GM21576 (cell line): Measurements from ENCODE around the gene STK32A.

Experiments used
- ATAC-seq: cut with Tn5 transposase; IDR thresholded peaks from one replicate; pipeline ENCODE4 v1.9.1; 2021; ENCODE audit warnings: mild to moderate bottlenecking, moderate library complexity; ENCODE audit not compliant: unreplicated experiment

The STK32A gene

DNA sequence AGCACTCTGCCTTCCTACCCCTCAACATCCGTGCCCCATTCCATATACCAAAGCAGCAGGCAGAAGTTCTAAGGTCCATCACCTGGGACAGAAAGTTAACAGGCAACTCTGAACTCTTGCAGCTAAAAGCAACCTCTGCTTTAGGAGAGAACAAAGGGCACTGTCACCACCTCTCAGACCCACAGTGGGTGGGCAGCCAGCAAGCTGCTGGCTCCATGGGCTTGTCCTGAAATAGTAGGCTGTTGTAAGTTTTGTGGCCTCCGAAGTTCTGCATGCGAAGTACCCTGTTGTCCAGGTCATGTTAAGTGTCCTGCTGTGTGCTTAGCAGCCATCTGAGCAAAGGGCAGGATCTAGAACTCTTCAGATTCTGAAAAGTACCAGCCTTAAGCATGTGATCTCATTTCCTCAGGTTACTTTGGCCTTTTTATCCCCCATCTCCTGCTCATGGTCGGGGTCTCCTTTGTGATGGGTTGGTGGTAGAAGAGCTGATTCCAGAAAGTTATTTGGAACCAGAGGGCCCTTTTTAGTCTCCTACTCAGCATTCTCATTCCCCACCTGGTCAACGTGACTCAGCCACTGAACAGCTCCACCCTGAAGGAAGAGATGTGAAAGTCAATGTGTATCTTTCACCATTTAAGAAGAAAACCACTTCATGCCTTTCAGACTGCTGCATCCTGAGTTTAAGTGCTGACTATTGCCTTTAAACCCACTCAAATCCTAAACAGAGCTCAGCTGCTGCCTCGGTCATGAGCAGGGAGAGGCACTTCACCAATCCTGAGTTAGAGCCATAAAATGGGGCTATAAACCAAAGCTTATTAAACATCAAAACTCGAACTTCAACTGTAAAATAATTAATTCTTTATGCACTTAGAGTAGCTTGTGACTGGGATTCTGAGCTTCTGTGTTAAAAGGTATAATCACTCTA is 153.6 kb downstream of the STK32A start:
- no peak for ATAC-seq

GRCh38 chr5:147390654-147391225 is 155.9 kb downstream of the STK32A start:
- no peak for ATAC-seq

DNA sequence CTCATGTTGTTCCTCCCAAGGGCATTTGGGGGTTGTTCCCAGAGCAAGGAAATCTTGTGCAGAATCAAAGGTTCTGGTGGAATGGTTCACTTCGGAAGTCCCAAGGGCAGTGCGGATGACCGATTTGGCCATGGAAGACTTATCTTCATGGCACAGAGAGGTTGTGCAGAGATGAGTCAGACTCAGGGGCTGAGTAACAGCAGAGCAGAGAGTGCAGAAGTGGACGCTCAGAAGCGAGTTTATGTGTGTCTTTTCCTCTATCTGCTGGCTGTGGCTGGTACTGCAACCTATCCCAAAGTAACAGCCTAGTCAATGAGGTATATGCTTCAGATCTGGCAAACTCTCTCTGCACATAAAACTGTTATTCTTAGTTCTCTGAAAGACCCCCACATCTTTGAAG is 157.0 kb downstream of the STK32A start:
- peak; percentile 84 for ATAC-seq

GRCh38 chr5:147393874-147394672 is 159.2 kb downstream of the STK32A start:
- no peak for ATAC-seq

- ATAC-seq, result no peak
Measured at GRCh38 chr5:147396070-147396823, 161.4 kb downstream of the STK32A start.

GRCh38 chr5:147397616-147398015 is 162.8 kb downstream of the STK32A start:
- no peak for ATAC-seq

DNA sequence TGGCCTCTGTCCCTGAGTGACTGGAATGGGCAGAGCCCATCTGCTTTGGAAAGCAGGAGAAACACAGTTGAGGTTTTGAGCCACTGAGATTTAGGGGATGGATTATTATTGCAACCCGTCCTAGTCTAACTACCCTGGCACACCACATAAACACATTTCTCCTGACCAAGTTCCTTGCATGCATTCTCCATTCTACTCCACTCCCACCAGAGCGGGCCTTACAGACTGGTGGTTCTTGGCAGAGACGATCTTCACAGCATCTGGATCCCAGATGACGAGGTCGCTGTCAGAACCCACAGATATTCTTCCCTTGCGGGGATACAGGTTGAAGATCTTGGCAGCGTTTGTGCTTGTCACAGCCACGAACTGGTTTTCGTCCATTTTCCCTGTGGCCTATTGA is 164.0 kb downstream of the STK32A start:
- ATAC-seq, result no peak

GRCh38 chr5:147400126-147400809 is 165.4 kb downstream of the STK32A start:
- ATAC-seq, result no peak

GRCh38 chr5:147400881-147401280 is 166.1 kb downstream of the STK32A start:
- ATAC-seq, result no peak

DNA sequence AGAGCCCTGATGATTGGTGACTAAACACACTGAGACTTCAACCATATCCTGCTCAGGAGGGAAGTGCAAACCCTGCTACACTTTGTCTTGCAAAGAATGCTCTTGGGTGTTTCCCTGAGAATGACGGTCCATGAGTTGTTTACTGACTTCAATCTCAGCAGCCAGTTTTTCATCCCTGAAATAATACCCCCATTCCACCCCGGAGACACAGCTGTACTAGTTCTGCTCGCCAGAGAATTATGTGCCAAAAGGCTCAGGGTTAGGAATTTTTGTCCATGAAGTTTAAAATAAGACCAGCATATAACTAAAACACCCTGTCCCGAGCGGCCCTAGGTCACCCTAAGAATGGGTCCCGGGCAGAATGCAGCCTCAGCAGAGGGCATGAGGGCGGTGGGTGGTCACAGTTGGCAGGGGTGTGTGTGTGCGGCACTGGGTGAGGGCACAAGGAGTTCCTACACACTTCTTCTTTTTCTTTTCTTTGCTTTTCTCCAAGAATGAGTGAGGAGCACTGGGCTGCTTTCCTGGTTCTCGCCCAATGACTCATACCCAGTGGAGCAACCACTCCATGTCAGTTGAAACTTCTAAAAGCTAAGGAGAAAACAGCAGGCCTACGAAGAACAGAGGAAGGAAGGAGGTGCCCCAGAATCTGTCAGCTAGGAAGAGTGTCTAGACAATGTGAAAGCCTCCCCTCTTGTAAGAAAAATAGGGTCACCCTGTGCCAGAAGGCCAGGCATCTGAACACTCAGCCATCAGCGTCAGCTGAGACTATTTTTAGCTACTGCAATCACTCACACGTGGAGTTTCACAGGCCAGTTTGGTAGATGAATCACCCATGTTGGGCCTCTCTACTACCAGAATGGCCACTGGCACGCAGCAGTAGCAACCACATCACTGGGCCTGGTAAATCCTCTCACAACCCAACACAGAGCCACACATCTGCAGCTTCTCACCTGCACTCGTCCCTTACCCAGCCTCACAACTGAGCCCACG is 169.1 kb downstream of the STK32A start:
- ATAC-seq, result peak; percentile 93

- no peak for ATAC-seq
Measured at GRCh38 chr5:147404706-147405105, 169.9 kb downstream of the STK32A start.

- no peak for ATAC-seq
Measured at GRCh38 chr5:147406636-147407035, 171.8 kb downstream of the STK32A start.

DNA sequence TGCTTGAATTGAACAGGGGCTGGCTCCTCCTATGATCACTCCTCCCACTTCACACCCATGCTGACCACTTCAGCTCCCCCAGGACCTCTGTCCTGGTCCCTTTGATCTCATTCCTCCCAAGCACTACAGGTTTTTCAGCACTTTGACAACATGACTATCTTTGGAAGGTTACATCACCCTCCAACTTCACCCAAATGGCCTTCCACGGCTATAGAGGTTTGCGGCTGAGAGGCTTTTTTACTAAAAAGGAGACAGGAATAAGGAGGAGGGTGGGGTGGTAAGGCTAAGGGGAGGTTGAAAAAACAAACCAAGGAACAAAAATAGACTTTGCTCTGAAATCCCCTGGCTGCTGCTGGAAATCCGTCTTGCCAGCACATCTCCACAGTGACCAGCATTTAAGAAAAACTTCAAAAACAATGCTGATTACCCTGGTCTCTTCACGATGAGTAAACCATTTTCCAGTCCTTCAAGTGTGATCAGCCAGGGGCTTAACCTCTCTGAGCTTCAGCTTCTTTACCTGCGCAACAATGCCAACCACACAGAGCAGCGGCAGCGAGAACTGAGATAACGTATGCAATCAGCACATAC is 172.4 kb downstream of the STK32A start:
- no peak for ATAC-seq

GRCh38 chr5:147408980-147409379 is 174.2 kb downstream of the STK32A start:
- no peak for ATAC-seq

- no peak for ATAC-seq
Measured at GRCh38 chr5:147410496-147411358, 175.9 kb downstream of the STK32A start.

GRCh38 chr5:147411359-147412319 is 176.8 kb downstream of the STK32A start:
- no peak for ATAC-seq

GRCh38 chr5:147412561-147412960 is 177.7 kb downstream of the STK32A start:
- ATAC-seq, result no peak
